ENCODE data around the gene FOXA2. TPM values are rescaled to one million over a fixed set of nuclear protein-coding genes. Genes with fewer than 3 reads are reported as not detected.
"Not testable (repeated sequence)": the region's sequence is repeated elsewhere in the genome, so short reads cannot be mapped to it uniquely, and the experiment has no call there.

FOXA2 gene
- total and polyA plus RNA-seq, 12 donors, result not detected

- no peaks in the 10 kb centered on the region for H3K9me3 ChIP-seq (replicated peaks in 1 of 3)
- no peaks in the 10 kb centered on the region for H3K4me1 ChIP-seq (replicated peaks in 1 of 2)
- TF ChIP-seq POLR2A (IDR thresholded peaks at IDR 0.05) (no peak), CTCF (IDR thresholded peaks at IDR 0.05) (no peak)
- WGBS, 4 donors, result 24 to 33% (median 28%) methylated on average over 2 of the region's 2 CpGs
- no peaks in the 10 kb centered on the region for H3K36me3 ChIP-seq (replicated peaks in 1 of 2)
- peaks cover 1% of the 10 kb centered on the region for H3K27me3 ChIP-seq
- no peak overlapping the region for H3K27ac ChIP-seq
- H3K4me3 ChIP-seq, result no peak overlapping the region
- no peak for DNase-seq
- intact Hi-C loops (cut with DNase I), result no loop called here
Observed at GRCh38 chr20:22607695-22608094, 23.3 kb upstream of the FOXA2 start.

GRCh38 chr20:22604815-22605214 is 20.4 kb upstream of the FOXA2 start:
- H3K27ac ChIP-seq, result no peak overlapping the region
- H3K27me3 ChIP-seq, result peaks cover 3% of the 10 kb centered on the region
- intact Hi-C loops (cut with DNase I), result no loop called here
- H3K36me3 ChIP-seq (replicated peaks in 1 of 2), result no peaks in the 10 kb centered on the region
- H3K4me3 ChIP-seq, result no peak overlapping the region
- no peaks in the 10 kb centered on the region for H3K4me1 ChIP-seq (replicated peaks in 1 of 2)
- no peak for DNase-seq
- TF ChIP-seq POLR2A (IDR thresholded peaks at IDR 0.05), result no peak
- TF ChIP-seq CTCF (IDR thresholded peaks at IDR 0.05), result no peak
- no peaks in the 10 kb centered on the region for H3K9me3 ChIP-seq (replicated peaks in 1 of 3)

- H3K27ac ChIP-seq, result no peak overlapping the region
- H3K9me3 ChIP-seq (replicated peaks in 1 of 3), result no peaks in the 10 kb centered on the region
- H3K4me3 ChIP-seq, result no peak overlapping the region
- H3K27me3 ChIP-seq, result peaks cover 5% of the 10 kb centered on the region
- 49 to 61% (median 53%) methylated on average over 2 of the region's 2 CpGs for WGBS, 4 donors
- intact Hi-C loops (cut with DNase I), result no loop called here
- TF ChIP-seq CTCF (IDR thresholded peaks at IDR 0.05), result no peak
- no peaks in the 10 kb centered on the region for H3K36me3 ChIP-seq (replicated peaks in 1 of 2)
- DNase-seq, result no peak
- no peaks in the 10 kb centered on the region for H3K4me1 ChIP-seq (replicated peaks in 1 of 2)
Observed at GRCh38 chr20:22601361-22602141, 17.2 kb upstream of the FOXA2 start.

GRCh38 chr20:22599258-22599657 is 14.9 kb upstream of the FOXA2 start:
- H3K4me3 ChIP-seq; intact Hi-C loops (cut with DNase I); DNase-seq; H3K27me3 ChIP-seq; H3K9me3 ChIP-seq (replicated peaks in 1 of 3); H3K27ac ChIP-seq; H3K4me1 ChIP-seq (replicated peaks in 1 of 2); H3K36me3 ChIP-seq (replicated peaks in 1 of 2): not testable (repeated sequence)
- 87 to 99% (median 92%) methylated on average over 2 of the region's 2 CpGs for WGBS, 4 donors

- no peak for DNase-seq
- Histone ChIP-seq H3K36me3 (replicated peaks in 1 of 2) (no peaks in the 10 kb centered on the region), H3K4me1 (replicated peaks in 1 of 2) (no peaks in the 10 kb centered on the region), H3K9me3 (replicated peaks in 1 of 3) (no peaks in the 10 kb centered on the region), H3K27ac (no peak overlapping the region), H3K4me3 (no peak overlapping the region), H3K27me3 (peaks cover 9% of the 10 kb centered on the region)
- TF ChIP-seq CTCF (IDR thresholded peaks at IDR 0.05), result no peak
- no peak for TF ChIP-seq POLR2A (IDR thresholded peaks at IDR 0.05)
- intact Hi-C loops (cut with DNase I), result no loop called here
- WGBS, 4 donors, result 52 to 76% (median 57%) methylated on average over 1 of the region's 1 CpG; no CpG with 5 or more reads in 1 of the 4 donors
Observed at GRCh38 chr20:22597303-22597702, 12.9 kb upstream of the FOXA2 start.
